Liver (tissue), 9 donors: ENCODE results near the gene IFITM10. TPM values are rescaled to one million over a fixed set of nuclear protein-coding genes. Genes with fewer than 3 reads are reported as not detected.

Experiments used
- DNase-seq: peaks from one replicate; pipeline ENCODE4 v3.0.0-alpha.2; 2017; ENCODE audit warnings: low spot score
- H3K27ac ChIP-seq, 2 donors: one replicate each; pipeline ENCODE4 v1.7.0; 2013; ENCODE audit warnings: inconsistent platforms in 2 of 2, low read length in 2 of 2, control low read depth in 1 of 2, low read depth in 1 of 2, mild to moderate bottlenecking in 1 of 2
- H3K27me3 ChIP-seq, 4 donors: one replicate each; pipeline versions ENCODE4 v1.6.1 to v1.7.0; 2013; ENCODE audit warnings: low read length in 3 of 4, inconsistent platforms in 1 of 4, mild to moderate bottlenecking in 1 of 4, moderate library complexity in 1 of 4; ENCODE audit not compliant: control insufficient read depth in 4 of 4, insufficient read depth in 4 of 4
- H3K36me3 ChIP-seq, 4 donors: one replicate each; pipeline versions ENCODE4 v1.6.1 to v1.7.0; 2013; ENCODE audit warnings: low read length in 3 of 4, mild to moderate bottlenecking in 3 of 4, low read depth in 1 of 4, moderate library complexity in 1 of 4; ENCODE audit not compliant: control insufficient read depth in 4 of 4, insufficient read depth in 3 of 4
- H3K4me1 ChIP-seq, 4 donors: one replicate each; pipeline versions ENCODE4 v1.6.1 to v1.7.0; 2013; ENCODE audit warnings: low read length in 3 of 4, mild to moderate bottlenecking in 3 of 4, moderate library complexity in 1 of 4; ENCODE audit not compliant: control insufficient read depth in 4 of 4, insufficient read depth in 4 of 4
- H3K4me3 ChIP-seq, 3 donors: one replicate each; pipeline versions ENCODE4 v1.6.1 to v1.7.0; 2013; ENCODE audit warnings: low read length in 3 of 3, control low read depth in 1 of 3, low read depth in 1 of 3, mild to moderate bottlenecking in 1 of 3
- H3K9ac ChIP-seq, 2 donors: one replicate each; pipeline ENCODE4 v1.7.0; 2013; ENCODE audit warnings: low read length in 2 of 2, mild to moderate bottlenecking in 2 of 2, moderate library complexity in 2 of 2, control low read depth in 1 of 2, low read depth in 1 of 2
- H3K9me3 ChIP-seq, 4 donors: one replicate each; pipeline versions ENCODE4 v1.6.1 to v1.7.0; 2013; ENCODE audit warnings: low read length in 3 of 4; ENCODE audit not compliant: control insufficient read depth in 4 of 4
- EGR1 ChIP-seq, 2 donors: IDR thresholded peaks; 2 replicates each; pipeline ENCODE4 v1.6.1; 2016 to 2018; ENCODE audit warnings: antibody characterized with exemption in 2 of 2, low read depth in 2 of 2
- GABPA ChIP-seq, 2 donors: IDR thresholded peaks in 1 of 2; conservative IDR thresholded peaks in 1 of 2; 2 replicates each; pipeline ENCODE4 v1.6.1; 2016; ENCODE audit warnings: antibody characterized with exemption in 2 of 2, mild to moderate bottlenecking in 1 of 2, moderate library complexity in 1 of 2
- HNF4G ChIP-seq: IDR thresholded peaks from 2 replicates; pipeline ENCODE4 v1.6.1; 2016; ENCODE audit warnings: antibody characterized with exemption
- JUND ChIP-seq, 2 donors: IDR thresholded peaks; 2 replicates each; pipeline ENCODE4 v1.6.1; 2016; ENCODE audit warnings: antibody characterized with exemption in 2 of 2
- MAX ChIP-seq: IDR thresholded peaks from 2 replicates; pipeline ENCODE4 v1.6.1; 2016; ENCODE audit warnings: antibody characterized with exemption
- RXRA ChIP-seq, 2 donors: IDR thresholded peaks; 2 replicates each; pipeline ENCODE4 v1.6.1; 2017 to 2018; ENCODE audit warnings: antibody characterized with exemption in 2 of 2, mild to moderate bottlenecking in 1 of 2
- YY1 ChIP-seq: IDR thresholded peaks from 2 replicates; pipeline ENCODE4 v1.6.1; 2016; ENCODE audit warnings: antibody characterized with exemption, mild to moderate bottlenecking
- WGBS: extraction: QIAGEN DNeasy Blood & Tissue Kit; methylation state at CpG from one replicate; pipeline ENCODE4 v1.1.7; 2013; 5-methylcytosine and 5-hydroxymethylcytosine counted together
- polyA plus RNA-seq, 2 donors: library from polyadenylated mRNA; stranded (reverse) in 1 of 2; unstranded in 1 of 2; fragments of 200-250 nt in 1 of 2; fragments of >200 nt in 1 of 2; fragmentation: Nextera tagmentation in 1 of 2; extraction: Ambion mirVana in 1 of 2; gene quantifications; one replicate each; pipeline versions ENCODE4 v1.2.1 to v1.2.3, GENCODE V29; 2013 to 2015
- total RNA-seq, 2 donors: library from RNA; depleted of rRNA; stranded (reverse); fragments of >200 nt; gene quantifications; one replicate each; pipeline ENCODE4 v1.2.3, GENCODE V29; 2014
- TF ChIP-seq, protein P1 (sequence below): IDR thresholded peaks from 2 replicates; pipeline ENCODE4 v1.6.1; 2016; ENCODE audit warnings: antibody characterized with exemption
- TF ChIP-seq, protein P2 (sequence below): IDR thresholded peaks from 2 replicates; pipeline ENCODE4 v1.6.1; 2016; ENCODE audit warnings: antibody characterized with exemption, mild to moderate bottlenecking
- TF ChIP-seq, protein P3 (sequence below): IDR thresholded peaks from 2 replicates; pipeline ENCODE4 v1.6.1; 2016; ENCODE audit warnings: antibody characterized with exemption
- donor health status: healthy.
- donor health status: healthy.
- donor health status: healthy.
- donor health status: healthy.
- donor health status: healthy.

Gene IFITM10
- total and polyA plus RNA-seq, 4 donors: 0.14 to 8.5 (median 1.8) TPM

GRCh38 chr11:1714908-1715885 is 35.2 kb downstream of the IFITM10 start:
- no peak for DNase-seq
- WGBS: 86% methylated on average over 24 of the region's 24 CpGs

GRCh38 chr11:1708716-1709115 is 41.7 kb downstream of the IFITM10 start:
- Histone ChIP-seq H3K27ac (no peak overlapping the region), H3K9me3 (no peaks in the 10 kb centered on the region), H3K27me3 (no peaks in the 10 kb centered on the region), H3K4me1 (no peaks in the 10 kb centered on the region), H3K36me3 (no peaks in the 10 kb centered on the region), H3K4me3 (no peak overlapping the region), H3K9ac (no peak overlapping the region)
- WGBS: 91% methylated on average over 10 of the region's 10 CpGs
- no peak for DNase-seq
- no peak for TF ChIP-seq MAX

More at GRCh38 chr11:1714908-1715885, 35.2 kb downstream of the IFITM10 start:
- H3K27me3 ChIP-seq: no peaks in the 10 kb centered on the region
- no peak for TF ChIP-seq GABPA (IDR thresholded peaks at IDR 0.05 in 1 of 2, conservative IDR thresholded peaks at IDR 0.05 in 1 of 2)
- TF ChIP-seq JUND (IDR thresholded peaks at IDR 0.05): no peak
- no peak for TF ChIP-seq RXRA (IDR thresholded peaks at IDR 0.05)
- TF ChIP-seq, protein P1, sequence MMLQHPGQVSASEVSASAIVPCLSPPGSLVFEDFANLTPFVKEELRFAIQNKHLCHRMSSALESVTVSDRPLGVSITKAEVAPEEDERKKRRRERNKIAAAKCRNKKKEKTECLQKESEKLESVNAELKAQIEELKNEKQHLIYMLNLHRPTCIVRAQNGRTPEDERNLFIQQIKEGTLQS: no peak
- TF ChIP-seq, protein P2, sequence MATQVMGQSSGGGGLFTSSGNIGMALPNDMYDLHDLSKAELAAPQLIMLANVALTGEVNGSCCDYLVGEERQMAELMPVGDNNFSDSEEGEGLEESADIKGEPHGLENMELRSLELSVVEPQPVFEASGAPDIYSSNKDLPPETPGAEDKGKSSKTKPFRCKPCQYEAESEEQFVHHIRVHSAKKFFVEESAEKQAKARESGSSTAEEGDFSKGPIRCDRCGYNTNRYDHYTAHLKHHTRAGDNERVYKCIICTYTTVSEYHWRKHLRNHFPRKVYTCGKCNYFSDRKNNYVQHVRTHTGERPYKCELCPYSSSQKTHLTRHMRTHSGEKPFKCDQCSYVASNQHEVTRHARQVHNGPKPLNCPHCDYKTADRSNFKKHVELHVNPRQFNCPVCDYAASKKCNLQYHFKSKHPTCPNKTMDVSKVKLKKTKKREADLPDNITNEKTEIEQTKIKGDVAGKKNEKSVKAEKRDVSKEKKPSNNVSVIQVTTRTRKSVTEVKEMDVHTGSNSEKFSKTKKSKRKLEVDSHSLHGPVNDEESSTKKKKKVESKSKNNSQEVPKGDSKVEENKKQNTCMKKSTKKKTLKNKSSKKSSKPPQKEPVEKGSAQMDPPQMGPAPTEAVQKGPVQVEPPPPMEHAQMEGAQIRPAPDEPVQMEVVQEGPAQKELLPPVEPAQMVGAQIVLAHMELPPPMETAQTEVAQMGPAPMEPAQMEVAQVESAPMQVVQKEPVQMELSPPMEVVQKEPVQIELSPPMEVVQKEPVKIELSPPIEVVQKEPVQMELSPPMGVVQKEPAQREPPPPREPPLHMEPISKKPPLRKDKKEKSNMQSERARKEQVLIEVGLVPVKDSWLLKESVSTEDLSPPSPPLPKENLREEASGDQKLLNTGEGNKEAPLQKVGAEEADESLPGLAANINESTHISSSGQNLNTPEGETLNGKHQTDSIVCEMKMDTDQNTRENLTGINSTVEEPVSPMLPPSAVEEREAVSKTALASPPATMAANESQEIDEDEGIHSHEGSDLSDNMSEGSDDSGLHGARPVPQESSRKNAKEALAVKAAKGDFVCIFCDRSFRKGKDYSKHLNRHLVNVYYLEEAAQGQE: no peak
- TF ChIP-seq HNF4G: no peak
- TF ChIP-seq, protein P3, sequence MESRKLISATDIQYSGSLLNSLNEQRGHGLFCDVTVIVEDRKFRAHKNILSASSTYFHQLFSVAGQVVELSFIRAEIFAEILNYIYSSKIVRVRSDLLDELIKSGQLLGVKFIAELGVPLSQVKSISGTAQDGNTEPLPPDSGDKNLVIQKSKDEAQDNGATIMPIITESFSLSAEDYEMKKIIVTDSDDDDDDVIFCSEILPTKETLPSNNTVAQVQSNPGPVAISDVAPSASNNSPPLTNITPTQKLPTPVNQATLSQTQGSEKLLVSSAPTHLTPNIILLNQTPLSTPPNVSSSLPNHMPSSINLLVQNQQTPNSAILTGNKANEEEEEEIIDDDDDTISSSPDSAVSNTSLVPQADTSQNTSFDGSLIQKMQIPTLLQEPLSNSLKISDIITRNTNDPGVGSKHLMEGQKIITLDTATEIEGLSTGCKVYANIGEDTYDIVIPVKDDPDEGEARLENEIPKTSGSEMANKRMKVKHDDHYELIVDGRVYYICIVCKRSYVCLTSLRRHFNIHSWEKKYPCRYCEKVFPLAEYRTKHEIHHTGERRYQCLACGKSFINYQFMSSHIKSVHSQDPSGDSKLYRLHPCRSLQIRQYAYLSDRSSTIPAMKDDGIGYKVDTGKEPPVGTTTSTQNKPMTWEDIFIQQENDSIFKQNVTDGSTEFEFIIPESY: no peak
- no peak for TF ChIP-seq EGR1 (IDR thresholded peaks at IDR 0.05; ENCODE audit: low read depth in 2 of 2)
- no peak for TF ChIP-seq YY1
- H3K9me3 ChIP-seq: no peaks in the 10 kb centered on the region
- no peaks in the 10 kb centered on the region for H3K4me1 ChIP-seq
- no peak overlapping the region for H3K9ac ChIP-seq
- H3K4me3 ChIP-seq: no peak overlapping the region
- H3K27ac ChIP-seq: no peak overlapping the region
- H3K36me3 ChIP-seq: no peaks in the 10 kb centered on the region
